ENCODE results near the gene ADK. TPM values are rescaled to one million over a fixed set of nuclear protein-coding genes. Genes with fewer than 3 reads are reported as not detected.

The ADK gene
- total and polyA plus RNA-seq, 2 experiments from 2014 or later: 39.9 to 53.0 TPM

DNA sequence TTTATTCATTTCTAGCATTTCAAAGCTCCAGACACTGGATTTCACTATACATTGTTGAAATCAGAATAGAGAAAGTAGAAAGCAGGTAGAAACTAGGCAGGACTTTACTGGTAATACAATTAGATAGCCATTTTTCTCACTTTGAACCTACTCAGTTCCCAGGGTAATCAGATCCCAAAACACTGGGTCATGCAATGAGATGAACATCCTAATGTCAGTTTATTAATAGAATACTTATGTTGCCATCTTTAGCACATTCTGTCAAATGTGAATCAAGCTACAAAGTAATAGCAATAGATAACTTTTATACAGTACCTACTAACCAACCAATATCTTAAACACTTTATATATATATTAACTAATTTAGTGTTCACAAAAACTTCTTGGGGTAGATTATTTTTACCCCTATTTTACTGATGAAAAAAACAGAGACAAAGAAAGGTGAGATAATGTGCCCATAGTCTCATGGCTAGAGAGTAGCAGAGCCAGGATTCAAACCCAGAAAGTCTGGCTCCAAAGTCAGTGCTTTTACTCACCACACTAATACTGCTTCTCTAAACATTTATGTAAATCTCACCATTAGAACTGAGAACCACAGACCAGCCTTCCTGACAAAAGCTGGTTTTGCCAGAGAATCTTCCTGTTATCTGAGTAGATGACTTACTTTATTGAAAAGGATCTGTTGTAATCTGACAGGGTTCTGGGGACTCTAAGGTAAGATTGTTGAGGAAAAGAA, 521.6 kb downstream of the ADK start:
- H3K4me3 Mint-ChIP-seq: no peak overlapping the region
- Histone ChIP-seq H3K4me1 (ENCODE audit: insufficient read depth) (no peaks in the 10 kb centered on the region), H3K4me3 (no peak overlapping the region), H3K79me2 (replicated peaks; ENCODE audit: insufficient read depth) (no peaks in the 10 kb centered on the region), H3F3A (replicated peaks; ENCODE audit: low read depth) (no peaks in the 10 kb centered on the region), H3K27ac (ENCODE audit: low read depth) (no peak overlapping the region), H3K36me3 (ENCODE audit: insufficient read depth) (no peaks in the 10 kb centered on the region; the same call in 1 of the 2 replicates), H3K9me2 (ENCODE audit: insufficient read depth) (no peaks in the 10 kb centered on the region), H3K27me3 (ENCODE audit: insufficient read depth) (no peaks in the 10 kb centered on the region), H2AFZ (no peak overlapping the region), H4K20me1 (replicated peaks; ENCODE audit: insufficient read depth) (no peaks in the 10 kb centered on the region), H3K4me2 (no peak overlapping the region)
- H3K27ac Mint-ChIP-seq: no peak overlapping the region
- TF ChIP-seq ZNF331 (CRISPR knock-in tag; IDR thresholded peaks at IDR 0.05; ENCODE audit: low read depth) (no peak), NANOG (IDR thresholded peaks at IDR 0.05; ENCODE audit: borderline replicate concordance) (no peak), JUNB (IDR thresholded peaks at IDR 0.05; ENCODE audit: unreplicated experiment) (no peak), ZNF114 (CRISPR knock-in tag; IDR thresholded peaks at IDR 0.05) (no peak)
- TF ChIP-seq, protein P1, sequence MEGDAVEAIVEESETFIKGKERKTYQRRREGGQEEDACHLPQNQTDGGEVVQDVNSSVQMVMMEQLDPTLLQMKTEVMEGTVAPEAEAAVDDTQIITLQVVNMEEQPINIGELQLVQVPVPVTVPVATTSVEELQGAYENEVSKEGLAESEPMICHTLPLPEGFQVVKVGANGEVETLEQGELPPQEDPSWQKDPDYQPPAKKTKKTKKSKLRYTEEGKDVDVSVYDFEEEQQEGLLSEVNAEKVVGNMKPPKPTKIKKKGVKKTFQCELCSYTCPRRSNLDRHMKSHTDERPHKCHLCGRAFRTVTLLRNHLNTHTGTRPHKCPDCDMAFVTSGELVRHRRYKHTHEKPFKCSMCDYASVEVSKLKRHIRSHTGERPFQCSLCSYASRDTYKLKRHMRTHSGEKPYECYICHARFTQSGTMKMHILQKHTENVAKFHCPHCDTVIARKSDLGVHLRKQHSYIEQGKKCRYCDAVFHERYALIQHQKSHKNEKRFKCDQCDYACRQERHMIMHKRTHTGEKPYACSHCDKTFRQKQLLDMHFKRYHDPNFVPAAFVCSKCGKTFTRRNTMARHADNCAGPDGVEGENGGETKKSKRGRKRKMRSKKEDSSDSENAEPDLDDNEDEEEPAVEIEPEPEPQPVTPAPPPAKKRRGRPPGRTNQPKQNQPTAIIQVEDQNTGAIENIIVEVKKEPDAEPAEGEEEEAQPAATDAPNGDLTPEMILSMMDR (conservative IDR thresholded peaks at IDR 0.05; ENCODE audit: low read depth in 2 of 2): no peak
- TF ChIP-seq, protein P2, sequence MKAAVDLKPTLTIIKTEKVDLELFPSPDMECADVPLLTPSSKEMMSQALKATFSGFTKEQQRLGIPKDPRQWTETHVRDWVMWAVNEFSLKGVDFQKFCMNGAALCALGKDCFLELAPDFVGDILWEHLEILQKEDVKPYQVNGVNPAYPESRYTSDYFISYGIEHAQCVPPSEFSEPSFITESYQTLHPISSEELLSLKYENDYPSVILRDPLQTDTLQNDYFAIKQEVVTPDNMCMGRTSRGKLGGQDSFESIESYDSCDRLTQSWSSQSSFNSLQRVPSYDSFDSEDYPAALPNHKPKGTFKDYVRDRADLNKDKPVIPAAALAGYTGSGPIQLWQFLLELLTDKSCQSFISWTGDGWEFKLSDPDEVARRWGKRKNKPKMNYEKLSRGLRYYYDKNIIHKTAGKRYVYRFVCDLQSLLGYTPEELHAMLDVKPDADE (IDR thresholded peaks at IDR 0.05): no peak
- ATAC-seq (no peak), DNase-seq (ENCODE audit: low spot score) (no peak)
- peaks cover 16% of the 10 kb centered on the region for H3K9me3 Mint-ChIP-seq
- no peaks in the 10 kb centered on the region for H3K27me3 Mint-ChIP-seq (ENCODE audit: insufficient read depth, low read depth, poor library complexity)
- peaks cover 25% of the 10 kb centered on the region for H3K36me3 Mint-ChIP-seq (ENCODE audit: low read depth)
- H3K4me1 Mint-ChIP-seq: no peaks in the 10 kb centered on the region; the same call in 2 of the 3 replicates

DNA sequence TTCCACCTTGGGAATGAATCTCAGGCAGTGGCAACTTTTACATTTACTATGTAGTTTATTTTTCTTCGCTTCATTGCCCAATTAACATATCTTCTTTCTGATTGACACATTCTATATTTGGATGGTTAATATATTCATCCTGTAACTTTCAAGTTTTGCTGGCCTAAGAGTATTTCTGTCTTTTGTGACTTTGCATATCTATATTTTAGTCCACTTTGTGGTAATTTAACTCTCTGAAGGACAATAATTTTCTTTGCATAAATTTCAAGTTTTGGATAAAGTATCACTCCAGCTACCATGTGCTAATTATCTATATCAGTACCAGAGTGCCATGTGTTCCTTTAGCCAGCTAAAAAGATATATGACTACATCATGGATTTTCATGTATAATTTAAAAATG, 523.9 kb downstream of the ADK start:
- Histone ChIP-seq H3K4me2 (no peak overlapping the region), H3K79me2 (replicated peaks; ENCODE audit: insufficient read depth) (no peaks in the 10 kb centered on the region), H4K20me1 (replicated peaks; ENCODE audit: insufficient read depth) (no peaks in the 10 kb centered on the region), H2AFZ (no peak overlapping the region), H3K27me3 (ENCODE audit: insufficient read depth) (no peaks in the 10 kb centered on the region), H3K4me1 (ENCODE audit: insufficient read depth) (no peaks in the 10 kb centered on the region), H3K4me3 (no peak overlapping the region), H3K36me3 (ENCODE audit: insufficient read depth) (no peaks in the 10 kb centered on the region; the same call in 1 of the 2 replicates), H3K27ac (ENCODE audit: low read depth) (no peak overlapping the region), H3K9me2 (ENCODE audit: insufficient read depth) (no peaks in the 10 kb centered on the region), H3F3A (replicated peaks; ENCODE audit: low read depth) (no peaks in the 10 kb centered on the region)
- ATAC-seq: no peak
- H3K27ac Mint-ChIP-seq: no peak overlapping the region
- H3K36me3 Mint-ChIP-seq (ENCODE audit: low read depth): peaks cover 26% of the 10 kb centered on the region
- no peak overlapping the region for H3K4me3 Mint-ChIP-seq
- TF ChIP-seq POLR2AphosphoS5 (IDR thresholded peaks at IDR 0.05; ENCODE audit: low read depth) (no peak), NANOG (IDR thresholded peaks at IDR 0.05; ENCODE audit: borderline replicate concordance) (no peak), ZNF114 (CRISPR knock-in tag; IDR thresholded peaks at IDR 0.05) (no peak), STAT1 (IDR thresholded peaks at IDR 0.05; ENCODE audit: unreplicated experiment) (no peak), ZNF331 (CRISPR knock-in tag; IDR thresholded peaks at IDR 0.05; ENCODE audit: low read depth) (no peak), CREB1 (CRISPR knock-in tag; IDR thresholded peaks at IDR 0.05; ENCODE audit: low read depth) (no peak), EZH2phosphoT487 (IDR thresholded peaks at IDR 0.05; ENCODE audit: unreplicated experiment) (no peak)
- TF ChIP-seq, protein P2 (IDR thresholded peaks at IDR 0.05): no peak
- TF ChIP-seq, protein P3, sequence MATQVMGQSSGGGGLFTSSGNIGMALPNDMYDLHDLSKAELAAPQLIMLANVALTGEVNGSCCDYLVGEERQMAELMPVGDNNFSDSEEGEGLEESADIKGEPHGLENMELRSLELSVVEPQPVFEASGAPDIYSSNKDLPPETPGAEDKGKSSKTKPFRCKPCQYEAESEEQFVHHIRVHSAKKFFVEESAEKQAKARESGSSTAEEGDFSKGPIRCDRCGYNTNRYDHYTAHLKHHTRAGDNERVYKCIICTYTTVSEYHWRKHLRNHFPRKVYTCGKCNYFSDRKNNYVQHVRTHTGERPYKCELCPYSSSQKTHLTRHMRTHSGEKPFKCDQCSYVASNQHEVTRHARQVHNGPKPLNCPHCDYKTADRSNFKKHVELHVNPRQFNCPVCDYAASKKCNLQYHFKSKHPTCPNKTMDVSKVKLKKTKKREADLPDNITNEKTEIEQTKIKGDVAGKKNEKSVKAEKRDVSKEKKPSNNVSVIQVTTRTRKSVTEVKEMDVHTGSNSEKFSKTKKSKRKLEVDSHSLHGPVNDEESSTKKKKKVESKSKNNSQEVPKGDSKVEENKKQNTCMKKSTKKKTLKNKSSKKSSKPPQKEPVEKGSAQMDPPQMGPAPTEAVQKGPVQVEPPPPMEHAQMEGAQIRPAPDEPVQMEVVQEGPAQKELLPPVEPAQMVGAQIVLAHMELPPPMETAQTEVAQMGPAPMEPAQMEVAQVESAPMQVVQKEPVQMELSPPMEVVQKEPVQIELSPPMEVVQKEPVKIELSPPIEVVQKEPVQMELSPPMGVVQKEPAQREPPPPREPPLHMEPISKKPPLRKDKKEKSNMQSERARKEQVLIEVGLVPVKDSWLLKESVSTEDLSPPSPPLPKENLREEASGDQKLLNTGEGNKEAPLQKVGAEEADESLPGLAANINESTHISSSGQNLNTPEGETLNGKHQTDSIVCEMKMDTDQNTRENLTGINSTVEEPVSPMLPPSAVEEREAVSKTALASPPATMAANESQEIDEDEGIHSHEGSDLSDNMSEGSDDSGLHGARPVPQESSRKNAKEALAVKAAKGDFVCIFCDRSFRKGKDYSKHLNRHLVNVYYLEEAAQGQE (IDR thresholded peaks at IDR 0.05; ENCODE audit: unreplicated experiment): no peak
- H3K4me1 Mint-ChIP-seq: no peaks in the 10 kb centered on the region; the same call in 2 of the 3 replicates
- peaks cover 2% of the 10 kb centered on the region for H3K27me3 Mint-ChIP-seq (ENCODE audit: insufficient read depth, low read depth, poor library complexity)
- DNase-seq (ENCODE audit: low spot score): no peak
- H3K9me3 Mint-ChIP-seq: peaks cover 16% of the 10 kb centered on the region
